ENCODE results near the gene LAPTM5.
"Not testable (repeated sequence)": the region's sequence is repeated elsewhere in the genome, so short reads cannot be mapped to it uniquely, and the experiment has no call there.

LAPTM5 gene

GRCh38 chr1:30770150-30770549, 12.6 kb upstream of the LAPTM5 start:
- H3K4me1 ChIP-seq (ENCODE audit: control insufficient read depth in 1 of 2, insufficient read depth in 2 of 2, low read length in 2 of 2) = peaks cover 4 to 5% of the 10 kb centered on the region in 2 experiments
- H3K27ac ChIP-seq (ENCODE audit: low read depth, low read length) = no peak overlapping the region
- no peak overlapping the region for H3K4ac ChIP-seq (ENCODE audit: low read depth, low read length)
- H2AFZ ChIP-seq (ENCODE audit: insufficient read depth, low read length, poor library complexity) = no peak overlapping the region
- no peak overlapping the region for H2AK5ac ChIP-seq (ENCODE audit: low read length)
- no peak overlapping the region for H3K14ac ChIP-seq (ENCODE audit: low read length)
- H3K18ac ChIP-seq (ENCODE audit: low read length) = no peak overlapping the region
- H3K9ac ChIP-seq (ENCODE audit: low read length) = no peak overlapping the region
- H4K91ac ChIP-seq (ENCODE audit: low read depth, low read length) = no peak overlapping the region
- no peak overlapping the region for H4K8ac ChIP-seq (ENCODE audit: low read depth, low read length)
- no peak overlapping the region for H4K12ac ChIP-seq (ENCODE audit: low read depth, low read length)
- DNase-seq = no peak
- H3K36me3 ChIP-seq (ENCODE audit: control insufficient read depth in 1 of 2, insufficient read depth in 2 of 2, low read length in 2 of 2) = no peaks in the 10 kb centered on the region
- peaks cover 4% of the 10 kb centered on the region for H3K79me1 ChIP-seq (ENCODE audit: low read length)
- no peaks in the 10 kb centered on the region for H3K79me2 ChIP-seq (ENCODE audit: control insufficient read depth, insufficient read depth, low read length, poor library complexity)
- H3K27me3 ChIP-seq (ENCODE audit: insufficient read depth, low read length) = no peaks in the 10 kb centered on the region
- H3K4me3 ChIP-seq (ENCODE audit: low read depth, low read length) = no peak overlapping the region
- H2BK5ac ChIP-seq (ENCODE audit: low read depth, low read length, poor library complexity) = no peak overlapping the region
- no peak overlapping the region for H3K4me2 ChIP-seq (ENCODE audit: low read length)
- no peak overlapping the region for H3K23ac ChIP-seq (ENCODE audit: low read length)
- H2BK120ac ChIP-seq (ENCODE audit: insufficient read depth, low read length, poor library complexity) = no peak overlapping the region
- WGBS (ENCODE audit: extremely low coverage, insufficient coverage, insufficient read length) = no CpG with 5 or more reads among the region's 10 CpGs
- H2BK12ac ChIP-seq (ENCODE audit: low read length) = no peak overlapping the region
- no peaks in the 10 kb centered on the region for H3K9me3 ChIP-seq (ENCODE audit: insufficient read depth, low read depth, low read length)

DNA sequence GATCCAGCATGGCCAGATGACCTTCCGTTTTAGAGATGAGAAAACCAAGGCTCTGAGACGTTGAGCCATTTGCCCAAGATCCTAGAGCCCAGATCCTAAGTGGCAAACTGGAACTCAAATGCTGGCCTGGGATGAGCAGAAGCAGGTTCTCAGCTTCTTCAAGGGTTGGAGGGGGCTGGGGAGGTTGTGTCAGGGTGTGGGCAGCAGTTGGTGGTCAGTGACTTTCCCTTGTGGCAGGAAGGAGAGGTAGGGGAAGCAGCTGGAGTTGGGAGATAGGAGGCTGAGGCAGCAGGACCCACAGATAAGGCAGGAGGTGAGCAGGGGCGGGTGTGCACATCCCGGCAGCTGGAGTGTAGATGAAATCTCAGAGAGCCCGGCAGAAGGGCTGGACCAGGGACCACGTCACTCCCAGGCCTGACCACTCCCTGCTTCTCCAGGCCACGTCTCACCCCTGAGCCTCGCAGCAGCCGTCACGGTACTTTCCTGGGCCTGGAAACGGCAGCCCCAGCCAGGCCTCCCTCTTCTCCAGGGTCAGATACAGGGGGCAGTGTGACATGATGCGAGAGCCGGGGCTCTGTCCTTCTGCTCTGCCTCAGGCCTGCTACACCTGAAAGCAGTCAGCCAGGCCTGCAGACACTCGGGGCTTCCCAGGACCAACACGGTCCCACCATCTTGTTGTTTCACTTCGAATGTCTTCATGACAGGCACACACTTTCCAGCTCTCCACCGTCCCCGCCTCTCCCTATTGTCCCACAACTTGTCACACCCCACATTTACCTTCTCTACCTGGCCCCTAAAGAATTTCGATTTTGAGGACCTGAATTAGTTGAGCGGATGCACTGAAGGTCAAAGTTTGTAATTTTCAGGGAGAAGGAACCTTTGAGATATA, 11.5 kb upstream of the LAPTM5 start:
- H3K4ac ChIP-seq (ENCODE audit: low read depth, low read length) = no peak overlapping the region
- H4K12ac ChIP-seq (ENCODE audit: low read depth, low read length) = no peak overlapping the region
- no peak overlapping the region for H3K4me3 ChIP-seq (ENCODE audit: low read depth, low read length)
- H2AK5ac ChIP-seq (ENCODE audit: low read length) = no peak overlapping the region
- H3K23ac ChIP-seq (ENCODE audit: low read length) = no peak overlapping the region
- no peaks in the 10 kb centered on the region for H3K36me3 ChIP-seq (ENCODE audit: control insufficient read depth in 1 of 2, insufficient read depth in 2 of 2, low read length in 2 of 2)
- no peak overlapping the region for H3K18ac ChIP-seq (ENCODE audit: low read length)
- WGBS (ENCODE audit: extremely low coverage, insufficient coverage, insufficient read length) = no CpG with 5 or more reads among the region's 20 CpGs
- H3K14ac ChIP-seq (ENCODE audit: low read length) = no peak overlapping the region
- no peak overlapping the region for H2AFZ ChIP-seq (ENCODE audit: insufficient read depth, low read length, poor library complexity)
- H2BK12ac ChIP-seq (ENCODE audit: low read length) = no peak overlapping the region
- H2BK5ac ChIP-seq (ENCODE audit: low read depth, low read length, poor library complexity) = no peak overlapping the region
- no peaks in the 10 kb centered on the region for H3K9me3 ChIP-seq (ENCODE audit: insufficient read depth, low read depth, low read length)
- H3K79me2 ChIP-seq (ENCODE audit: control insufficient read depth, insufficient read depth, low read length, poor library complexity) = no peaks in the 10 kb centered on the region
- H3K27me3 ChIP-seq (ENCODE audit: insufficient read depth, low read length) = no peaks in the 10 kb centered on the region
- no peak overlapping the region for H3K9ac ChIP-seq (ENCODE audit: low read length)
- H4K8ac ChIP-seq (ENCODE audit: low read depth, low read length) = no peak overlapping the region
- H3K4me2 ChIP-seq (ENCODE audit: low read length) = no peak overlapping the region
- no peak overlapping the region for H3K27ac ChIP-seq (ENCODE audit: low read depth, low read length)
- H3K79me1 ChIP-seq (ENCODE audit: low read length) = peaks cover 6% of the 10 kb centered on the region
- no peak overlapping the region for H4K91ac ChIP-seq (ENCODE audit: low read depth, low read length)
- DNase-seq = peak; percentile 49 to 62
- peaks cover 5 to 9% of the 10 kb centered on the region in 2 experiments for H3K4me1 ChIP-seq (ENCODE audit: control insufficient read depth in 1 of 2, insufficient read depth in 2 of 2, low read length in 2 of 2)
- no peak overlapping the region for H2BK120ac ChIP-seq (ENCODE audit: insufficient read depth, low read length, poor library complexity)

DNA sequence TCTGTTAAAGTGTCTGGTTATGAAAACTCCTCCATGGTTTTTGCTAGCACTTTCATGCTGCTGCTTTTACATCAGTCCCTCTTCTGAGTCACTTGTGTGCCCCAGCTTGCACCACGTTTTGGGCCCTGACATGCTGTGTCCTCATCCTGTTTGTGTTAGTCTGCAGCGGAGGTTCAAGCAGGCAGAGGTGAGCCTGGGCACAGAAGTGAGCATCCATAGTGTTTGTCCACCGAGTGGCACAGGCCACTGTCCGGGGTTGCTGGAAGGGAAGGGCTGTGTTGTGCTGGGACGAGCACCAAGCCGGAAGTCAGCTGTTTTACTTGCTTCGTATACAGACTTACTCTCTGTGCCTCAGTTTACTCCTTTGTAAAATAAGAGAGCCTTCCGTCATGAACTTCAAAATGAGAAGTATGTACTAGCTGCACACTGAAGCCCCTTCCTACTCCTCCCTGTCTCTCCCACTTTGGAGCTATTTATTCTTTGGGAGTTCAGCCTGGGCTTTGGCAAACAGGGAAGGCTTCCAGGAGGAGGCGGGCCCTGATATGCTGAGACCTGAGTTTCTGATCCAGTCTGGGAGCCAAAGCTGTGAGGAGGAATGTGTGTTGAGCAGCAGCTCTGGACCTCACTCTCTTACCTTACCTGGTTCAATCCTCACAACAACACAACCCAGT, 10.7 kb upstream of the LAPTM5 start:
- H4K12ac ChIP-seq (ENCODE audit: low read depth, low read length) = no peak overlapping the region
- no peak overlapping the region for H3K4ac ChIP-seq (ENCODE audit: low read depth, low read length)
- H3K4me2 ChIP-seq (ENCODE audit: low read length) = no peak overlapping the region
- no peak overlapping the region for H2AK5ac ChIP-seq (ENCODE audit: low read length)
- no peaks in the 10 kb centered on the region for H3K79me2 ChIP-seq (ENCODE audit: control insufficient read depth, insufficient read depth, low read length, poor library complexity)
- no CpG with 5 or more reads among the region's 9 CpGs for WGBS (ENCODE audit: extremely low coverage, insufficient coverage, insufficient read length)
- H3K18ac ChIP-seq (ENCODE audit: low read length) = no peak overlapping the region
- no peak overlapping the region for H4K8ac ChIP-seq (ENCODE audit: low read depth, low read length)
- H2BK120ac ChIP-seq (ENCODE audit: insufficient read depth, low read length, poor library complexity) = no peak overlapping the region
- no peak for DNase-seq
- peaks cover 10% of the 10 kb centered on the region for H3K79me1 ChIP-seq (ENCODE audit: low read length)
- H3K4me1 ChIP-seq (ENCODE audit: control insufficient read depth in 1 of 2, insufficient read depth in 2 of 2, low read length in 2 of 2) = peaks cover 8 to 10% of the 10 kb centered on the region in 2 experiments
- H2BK12ac ChIP-seq (ENCODE audit: low read length) = no peak overlapping the region
- no peaks in the 10 kb centered on the region for H3K9me3 ChIP-seq (ENCODE audit: insufficient read depth, low read depth, low read length)
- no peaks in the 10 kb centered on the region for H3K36me3 ChIP-seq (ENCODE audit: control insufficient read depth in 1 of 2, insufficient read depth in 2 of 2, low read length in 2 of 2)
- H3K27ac ChIP-seq (ENCODE audit: low read depth, low read length) = no peak overlapping the region
- H3K23ac ChIP-seq (ENCODE audit: low read length) = no peak overlapping the region
- H3K9ac ChIP-seq (ENCODE audit: low read length) = no peak overlapping the region
- no peak overlapping the region for H3K4me3 ChIP-seq (ENCODE audit: low read depth, low read length)
- H3K14ac ChIP-seq (ENCODE audit: low read length) = no peak overlapping the region
- H3K27me3 ChIP-seq (ENCODE audit: insufficient read depth, low read length) = no peaks in the 10 kb centered on the region
- no peak overlapping the region for H2AFZ ChIP-seq (ENCODE audit: insufficient read depth, low read length, poor library complexity)
- H4K91ac ChIP-seq (ENCODE audit: low read depth, low read length) = no peak overlapping the region
- H2BK5ac ChIP-seq (ENCODE audit: low read depth, low read length, poor library complexity) = no peak overlapping the region

DNA sequence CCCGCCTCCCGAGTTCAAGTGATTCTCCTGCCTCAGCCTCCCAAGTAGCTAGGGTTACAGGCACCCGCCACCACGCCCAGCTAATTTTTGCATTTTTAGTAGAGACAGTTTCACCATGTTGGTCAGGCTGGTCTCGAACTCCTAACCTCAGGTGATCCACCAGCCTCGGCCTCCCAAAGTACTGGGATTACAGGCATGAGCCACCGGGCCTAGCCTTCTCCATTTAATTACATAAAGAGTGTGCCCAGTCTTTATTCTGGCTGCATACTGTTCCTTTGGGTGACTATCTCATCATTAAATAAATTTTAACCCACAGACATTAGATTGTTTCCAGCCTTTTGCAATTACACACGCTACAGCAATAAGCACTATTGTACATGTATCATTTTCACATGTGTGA, 9.4 kb upstream of the LAPTM5 start:
- peaks cover 13% of the 10 kb centered on the region for H3K79me1 ChIP-seq (ENCODE audit: low read length)
- peaks cover 15 to 16% of the 10 kb centered on the region in 2 experiments for H3K4me1 ChIP-seq (ENCODE audit: control insufficient read depth in 1 of 2, insufficient read depth in 2 of 2, low read length in 2 of 2)
- H3K9ac ChIP-seq (ENCODE audit: low read length); H3K9me3 ChIP-seq (ENCODE audit: insufficient read depth, low read depth, low read length); H2BK120ac ChIP-seq (ENCODE audit: insufficient read depth, low read length, poor library complexity); H3K14ac ChIP-seq (ENCODE audit: low read length); H3K27ac ChIP-seq (ENCODE audit: low read depth, low read length); H2AFZ ChIP-seq (ENCODE audit: insufficient read depth, low read length, poor library complexity); H4K91ac ChIP-seq (ENCODE audit: low read depth, low read length); H3K4me2 ChIP-seq (ENCODE audit: low read length); H3K4me3 ChIP-seq (ENCODE audit: low read depth, low read length); H2AK5ac ChIP-seq (ENCODE audit: low read length); H2BK5ac ChIP-seq (ENCODE audit: low read depth, low read length, poor library complexity); DNase-seq; H3K4ac ChIP-seq (ENCODE audit: low read depth, low read length); H3K36me3 ChIP-seq (ENCODE audit: control insufficient read depth in 1 of 2, insufficient read depth in 2 of 2, low read length in 2 of 2); H3K27me3 ChIP-seq (ENCODE audit: insufficient read depth, low read length); H3K23ac ChIP-seq (ENCODE audit: low read length); H4K12ac ChIP-seq (ENCODE audit: low read depth, low read length); H3K18ac ChIP-seq (ENCODE audit: low read length); H3K79me2 ChIP-seq (ENCODE audit: control insufficient read depth, insufficient read depth, low read length, poor library complexity); H4K8ac ChIP-seq (ENCODE audit: low read depth, low read length); H2BK12ac ChIP-seq (ENCODE audit: low read length): not testable (repeated sequence)
- no CpG with 5 or more reads among the region's 8 CpGs for WGBS (ENCODE audit: extremely low coverage, insufficient coverage, insufficient read length)
